Stimulated activated CD4-positive, alpha-beta T cell treated with anti-CD3 and anti-CD28 coated beads, TNF-alpha, amount 100 ng/mL, for 48 hours (primary cell): ENCODE measurements around the gene GALNT1.

Experiments
- DNase-seq, 3 donors: peaks; one replicate each; pipeline ENCODE4 v3.0.0-alpha.2; 2020; ENCODE audit warnings: low read depth in 3 of 3

Gene GALNT1

GRCh38 chr18:35716169-35716831, 134.8 kb downstream of the GALNT1 start:
- DNase-seq: no peak

GRCh38 chr18:35717182-35717581, 135.6 kb downstream of the GALNT1 start:
- no peak for DNase-seq

GRCh38 chr18:35721431-35722081, 140.0 kb downstream of the GALNT1 start:
- no peak for DNase-seq

- no peak for DNase-seq
Measured at GRCh38 chr18:35728676-35729075, 147.1 kb downstream of the GALNT1 start.

GRCh38 chr18:35729991-35730668, 148.6 kb downstream of the GALNT1 start:
- DNase-seq: no peak

GRCh38 chr18:35730691-35731370, 149.3 kb downstream of the GALNT1 start:
- no peak for DNase-seq

GRCh38 chr18:35731701-35732100, 150.2 kb downstream of the GALNT1 start:
- no peak for DNase-seq

- no peak for DNase-seq
Measured at GRCh38 chr18:35732162-35732561, 150.6 kb downstream of the GALNT1 start.

GRCh38 chr18:35732636-35733035, 151.1 kb downstream of the GALNT1 start:
- no peak for DNase-seq

- DNase-seq: no peak
Measured at GRCh38 chr18:35733408-35733807, 151.9 kb downstream of the GALNT1 start.

GRCh38 chr18:35736696-35737095, 155.2 kb downstream of the GALNT1 start:
- no peak for DNase-seq

GRCh38 chr18:35739778-35740177, 158.2 kb downstream of the GALNT1 start:
- no peak for DNase-seq

GRCh38 chr18:35740656-35741055, 159.1 kb downstream of the GALNT1 start:
- DNase-seq: no peak

GRCh38 chr18:35743916-35744315, 162.4 kb downstream of the GALNT1 start:
- DNase-seq: no peak

- no peak for DNase-seq
Measured at GRCh38 chr18:35745814-35746213, 164.3 kb downstream of the GALNT1 start.

- no peak for DNase-seq
Measured at GRCh38 chr18:35746826-35747339, 165.3 kb downstream of the GALNT1 start.

- DNase-seq: no peak
Measured at GRCh38 chr18:35747894-35748472, 166.4 kb downstream of the GALNT1 start.

- DNase-seq: no peak
Measured at GRCh38 chr18:35749701-35750100, 168.2 kb downstream of the GALNT1 start.

- DNase-seq: no peak
Measured at GRCh38 chr18:35750929-35751328, 169.4 kb downstream of the GALNT1 start.

- no peak for DNase-seq
Measured at GRCh38 chr18:35753306-35753910, 171.9 kb downstream of the GALNT1 start.

GRCh38 chr18:35754464-35754863, 172.9 kb downstream of the GALNT1 start:
- no peak for DNase-seq
